GM12878 (cell line): ENCODE results near the gene SCN4A. TPM values are rescaled to one million over a fixed set of nuclear protein-coding genes. Genes with fewer than 3 reads are reported as not detected.
A peak's percentile ranks its signal among the peaks of the same experiment; 100 is the strongest.

ENCODE experiments used
- ATF2 ChIP-seq: IDR thresholded peaks from 2 replicates; pipeline ENCODE4 v1.6.1; 2012; ENCODE audit warnings: low read length, inconsistent platforms
- CBX5 ChIP-seq: sonication (generic); IDR thresholded peaks from 2 replicates; pipeline ENCODE4 v1.6.1; 2016; ENCODE audit warnings: low read depth, moderate library complexity, mild to moderate bottlenecking, inconsistent platforms
- CHD2 ChIP-seq: IDR thresholded peaks from 2 replicates; pipeline ENCODE4 v1.6.1; 2011; ENCODE audit warnings: low read depth, low read length, improper control_type of control experiment, borderline replicate concordance
- CHD4 ChIP-seq: fragments of 200-600 bp; sonication (generic); IDR thresholded peaks from 2 replicates; pipeline ENCODE4 v1.6.1; 2016; ENCODE audit warnings: mild to moderate bottlenecking
- EGR1 ChIP-seq, 2 experiments: IDR thresholded peaks; 1 replicate in 1 of 2; 2 replicates in 1 of 2; pipeline ENCODE4 v1.6.1; 2011 to 2012; ENCODE audit warnings: low read depth in 2 of 2, low read length in 2 of 2, borderline replicate concordance in 1 of 2, mild to moderate bottlenecking in 1 of 2, moderate library complexity in 1 of 2
- IKZF1 ChIP-seq: fragments of 450-650 bp; conservative IDR thresholded peaks from 2 replicates; pipeline ENCODE4 v1.6.1; 2017; ENCODE audit warnings: antibody characterized with exemption, mild to moderate bottlenecking
- NR2C2 ChIP-seq: IDR thresholded peaks from 2 replicates; pipeline ENCODE4 v1.6.1; 2011; ENCODE audit warnings: borderline replicate concordance, low read depth; ENCODE audit not compliant: control insufficient read depth, insufficient read length
- POLR2AphosphoS5 ChIP-seq: IDR thresholded peaks from 2 replicates; pipeline ENCODE4 v1.6.1; 2011; ENCODE audit warnings: mild to moderate bottlenecking, low read length, inconsistent platforms
- RELA ChIP-seq: fragments of 450-650 bp; IDR thresholded peaks from 2 replicates; pipeline ENCODE4 v1.8.0; 2014; ENCODE audit warnings: borderline replicate concordance; ENCODE audit not compliant: partially characterized antibody
- RELB ChIP-seq: fragments of 450-650 bp; IDR thresholded peaks from 2 replicates; pipeline ENCODE4 v1.6.1; 2017; ENCODE audit warnings: low read depth, mild to moderate bottlenecking, moderate library complexity
- SIX5 ChIP-seq: IDR thresholded peaks from 2 replicates; pipeline ENCODE4 v1.6.1; 2011; ENCODE audit warnings: mild to moderate bottlenecking, low read depth, low read length, moderate library complexity; ENCODE audit not compliant: severe bottlenecking
- SMC3 ChIP-seq: IDR thresholded peaks from 2 replicates; pipeline ENCODE4 v1.6.1; 2011; ENCODE audit warnings: low read length, improper control_type of control experiment, borderline replicate concordance
- TARDBP ChIP-seq: IDR thresholded peaks from 2 replicates; pipeline ENCODE4 v1.6.1; 2016; ENCODE audit warnings: borderline replicate concordance
- TBL1XR1 ChIP-seq: IDR thresholded peaks from 2 replicates; pipeline ENCODE4 v1.6.1; 2012; ENCODE audit warnings: low read depth, low read length, improper control_type of control experiment
- TCF7 ChIP-seq: IDR thresholded peaks from 2 replicates; pipeline ENCODE4 v1.6.1; 2014; ENCODE audit warnings: antibody characterized with exemption, borderline replicate concordance
- WRNIP1 ChIP-seq: IDR thresholded peaks from 2 replicates; pipeline ENCODE4 v1.6.1; 2011; ENCODE audit warnings: low read depth, low read length, improper control_type of control experiment, borderline replicate concordance
- ZNF687 ChIP-seq: fragments of 450-650 bp; IDR thresholded peaks from 2 replicates; pipeline ENCODE4 v1.6.1; 2017; ENCODE audit warnings: mild to moderate bottlenecking, moderate library complexity
- ZSCAN29 ChIP-seq: fragments of 450-650 bp; IDR thresholded peaks from 2 replicates; pipeline ENCODE4 v1.6.1; 2017; ENCODE audit warnings: mild to moderate bottlenecking, moderate library complexity
- polyA plus RNA-seq, 11 experiments: library from polyadenylated mRNA; depleted of rRNA in 4 of 11; unstranded in 6 of 11; stranded (reverse) in 5 of 11; fragments of >200 nt; fragmentation: Nextera tagmentation in 4 of 11; fragmentation: Illumina TruSeq in 1 of 11; extraction: Ambion mirVana in 4 of 11; extraction: Trizol in 1 of 11; gene quantifications; 1 replicate in 1 of 11; 2 replicates in 10 of 11; pipeline versions ENCODE4 v1.2.1 to v1.2.3, GENCODE V29; 2011 to 2016; ENCODE audit warnings: inconsistent platforms in 2 of 11, missing spikeins in 2 of 11, low read depth in 1 of 11
- total RNA-seq, 4 experiments: library from RNA; depleted of rRNA in 3 of 4; stranded (reverse); fragments of >200 nt in 3 of 4; fragmentation: Illumina TruSeq in 1 of 4; extraction: Trizol in 1 of 4; gene quantifications; 2 replicates each; pipeline versions ENCODE4 v1.2.1 to v1.2.3, GENCODE V29; 2013 to 2021
- TF ChIP-seq, protein P1 (sequence below): IDR thresholded peaks from 2 replicates; pipeline ENCODE4 v1.6.1; 2011; ENCODE audit warnings: low read depth, low read length, improper control_type of control experiment, borderline replicate concordance
- TF ChIP-seq, protein P2 (sequence below): fragments of 450-650 bp; IDR thresholded peaks from 2 replicates; pipeline ENCODE4 v1.6.1; 2018; ENCODE audit warnings: mild to moderate bottlenecking, low read depth, moderate library complexity; ENCODE audit not compliant: partially characterized antibody

Gene SCN4A
- total and polyA plus RNA-seq, 10 of the 15 experiments (the other 5 are each of a cell fraction or from before 2014, with no cell fraction given), result under 0.01 to 0.15 (median 0.07) TPM; not detected in 4

- TF ChIP-seq NR2C2, result no peak
- no peak for TF ChIP-seq ZSCAN29
- no peak for TF ChIP-seq TBL1XR1
- TF ChIP-seq, protein P1, sequence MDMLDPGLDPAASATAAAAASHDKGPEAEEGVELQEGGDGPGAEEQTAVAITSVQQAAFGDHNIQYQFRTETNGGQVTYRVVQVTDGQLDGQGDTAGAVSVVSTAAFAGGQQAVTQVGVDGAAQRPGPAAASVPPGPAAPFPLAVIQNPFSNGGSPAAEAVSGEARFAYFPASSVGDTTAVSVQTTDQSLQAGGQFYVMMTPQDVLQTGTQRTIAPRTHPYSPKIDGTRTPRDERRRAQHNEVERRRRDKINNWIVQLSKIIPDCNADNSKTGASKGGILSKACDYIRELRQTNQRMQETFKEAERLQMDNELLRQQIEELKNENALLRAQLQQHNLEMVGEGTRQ, result no peak
- no peak for TF ChIP-seq EGR1 (IDR thresholded peaks at IDR 0.05; ENCODE audit: borderline replicate concordance in 1 of 2, low read depth in 2 of 2, low read length in 2 of 2)
- TF ChIP-seq ATF2, result no peak
- TF ChIP-seq, protein P2, sequence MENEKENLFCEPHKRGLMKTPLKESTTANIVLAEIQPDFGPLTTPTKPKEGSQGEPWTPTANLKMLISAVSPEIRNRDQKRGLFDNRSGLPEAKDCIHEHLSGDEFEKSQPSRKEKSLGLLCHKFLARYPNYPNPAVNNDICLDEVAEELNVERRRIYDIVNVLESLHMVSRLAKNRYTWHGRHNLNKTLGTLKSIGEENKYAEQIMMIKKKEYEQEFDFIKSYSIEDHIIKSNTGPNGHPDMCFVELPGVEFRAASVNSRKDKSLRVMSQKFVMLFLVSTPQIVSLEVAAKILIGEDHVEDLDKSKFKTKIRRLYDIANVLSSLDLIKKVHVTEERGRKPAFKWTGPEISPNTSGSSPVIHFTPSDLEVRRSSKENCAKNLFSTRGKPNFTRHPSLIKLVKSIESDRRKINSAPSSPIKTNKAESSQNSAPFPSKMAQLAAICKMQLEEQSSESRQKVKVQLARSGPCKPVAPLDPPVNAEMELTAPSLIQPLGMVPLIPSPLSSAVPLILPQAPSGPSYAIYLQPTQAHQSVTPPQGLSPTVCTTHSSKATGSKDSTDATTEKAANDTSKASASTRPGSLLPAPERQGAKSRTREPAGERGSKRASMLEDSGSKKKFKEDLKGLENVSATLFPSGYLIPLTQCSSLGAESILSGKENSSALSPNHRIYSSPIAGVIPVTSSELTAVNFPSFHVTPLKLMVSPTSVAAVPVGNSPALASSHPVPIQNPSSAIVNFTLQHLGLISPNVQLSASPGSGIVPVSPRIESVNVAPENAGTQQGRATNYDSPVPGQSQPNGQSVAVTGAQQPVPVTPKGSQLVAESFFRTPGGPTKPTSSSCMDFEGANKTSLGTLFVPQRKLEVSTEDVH, result no peak
- no peak for TF ChIP-seq ZNF687
- peak; percentile 53 for TF ChIP-seq IKZF1
- TF ChIP-seq RELA, result peak; percentile 77
- TF ChIP-seq TARDBP, result no peak
- no peak for TF ChIP-seq RELB
- TF ChIP-seq CHD4, result no peak
- no peak for TF ChIP-seq CHD2
- TF ChIP-seq TCF7, result no peak
- TF ChIP-seq WRNIP1, result no peak
- TF ChIP-seq SIX5, result no peak
- no peak for TF ChIP-seq POLR2AphosphoS5
- no peak for TF ChIP-seq CBX5
- peak; percentile 91 for TF ChIP-seq SMC3
Measured at GRCh38 chr17:63919311-63919723, 53.4 kb downstream of the SCN4A start (continued).
